Testis (tissue), 3 donors: ENCODE results near the gene USP44. TPM values are rescaled to one million over a fixed set of nuclear protein-coding genes. Genes with fewer than 3 reads are reported as not detected.

Experiments used
- DNase-seq: peaks from one replicate; pipeline ENCODE4 v3.0.0-alpha.2; 2019
- H3K27ac ChIP-seq, 2 donors: fragments of 200-600 bp; sonication (generic); one replicate each; pipeline ENCODE4 v1.5.1; 2019
- H3K27me3 ChIP-seq: fragments of 200-600 bp; sonication (generic); one replicate; pipeline ENCODE4 v1.5.1; 2019
- H3K36me3 ChIP-seq: fragments of 200-600 bp; sonication (generic); one replicate; pipeline ENCODE4 v1.5.1; 2017; ENCODE audit warnings: low read depth; ENCODE audit errors: missing control alignments
- H3K4me1 ChIP-seq: fragments of 200-600 bp; sonication (generic); one replicate; pipeline ENCODE4 v1.5.1; 2019
- H3K4me3 ChIP-seq, 2 donors: fragments of 200-600 bp; sonication (generic); one replicate each; pipeline ENCODE4 v1.5.1; 2017 to 2019
- H3K9me3 ChIP-seq: fragments of 200-600 bp; sonication (generic); one replicate; pipeline ENCODE4 v1.5.1; 2017
- CTCF ChIP-seq, 3 experiments: fragments of 450-650 bp in 2 of 3; fragments of 200-600 bp in 1 of 3; sonication (generic) in 1 of 3; IDR thresholded peaks; one replicate each; pipeline ENCODE4 v1.5.1; 2016 to 2019; ENCODE audit warnings: antibody characterized with exemption in 3 of 3, mild to moderate bottlenecking in 2 of 3, moderate library complexity in 1 of 3
- POLR2A ChIP-seq: fragments of 450-650 bp; IDR thresholded peaks from one replicate; pipeline ENCODE4 v1.6.1; 2017; ENCODE audit warnings: antibody characterized with exemption, mild to moderate bottlenecking, moderate library complexity
- WGBS, 2 donors: methylation state at CpG; one replicate each; pipeline ENCODE4 v1.1.5; 2018; 5-methylcytosine and 5-hydroxymethylcytosine counted together
- intact Hi-C: fragments of 100-400 bp; cut with DNase I; formaldehyde crosslinking; loops from one replicate; pipeline ENCODE4 v1.15.1; 2023; ENCODE audit warnings: low total_unique reads
- polyA plus RNA-seq: library from polyadenylated mRNA; stranded (reverse); fragments of 350-450 nt; fragmentation: Illumina TruSeq; extraction: RNeasy Lipid Tissue Mini Kit (QIAGEN cat#74804); gene quantifications from one replicate; pipeline ENCODE4 v1.2.3, GENCODE V29; 2014; ENCODE audit warnings: low read depth, low replicate concordance; ENCODE audit not compliant: insufficient read depth
- total RNA-seq, 2 donors: library from RNA; depleted of rRNA; stranded (reverse); fragments of >200 nt; gene quantifications; one replicate each; pipeline ENCODE4 v1.2.3, GENCODE V29; 2016

Gene USP44
- total and polyA plus RNA-seq, 3 donors from 2014 or later: 14.2 to 52.9 (median 22.4) TPM

GRCh38 chr12:95533985-95534384 is 17.3 kb downstream of the USP44 start:
- 54 to 64% methylated on average over 4 of the region's 4 CpGs for WGBS, 2 donors

DNA sequence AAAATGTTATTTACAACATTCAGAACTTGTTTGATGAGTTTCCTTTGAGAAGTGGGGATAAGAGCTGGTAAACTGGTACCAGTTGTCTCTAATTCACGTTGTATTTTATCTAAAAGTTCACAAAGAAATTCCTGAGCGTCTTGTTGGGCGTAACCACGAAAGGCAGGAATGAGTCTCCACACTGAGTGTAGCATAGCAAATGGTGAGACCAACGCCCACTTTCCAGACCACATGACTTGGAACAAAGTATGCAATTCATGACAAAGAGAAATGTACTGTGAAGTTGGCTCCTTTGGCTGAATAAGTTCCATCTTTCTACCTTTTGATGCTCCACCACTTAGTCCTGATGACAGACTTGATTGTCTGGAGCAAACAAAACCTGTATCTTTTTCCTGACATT is 18.4 kb downstream of the USP44 start:
- WGBS, 2 donors: 67 to 69% methylated on average over 5 of the region's 5 CpGs
- no peaks in the 10 kb centered on the region for H3K9me3 ChIP-seq
- no peak for TF ChIP-seq CTCF (IDR thresholded peaks at IDR 0.05)
- TF ChIP-seq POLR2A: no peak
- intact Hi-C loops: loop anchor here (10.0 kb wide), 1 partner anchor 418 kb away; no protein-coding TSS in a partner anchor
- H3K27ac ChIP-seq: no peak overlapping the region
- no peaks in the 10 kb centered on the region for H3K4me1 ChIP-seq
- no peaks in the 10 kb centered on the region for H3K27me3 ChIP-seq
- H3K4me3 ChIP-seq: no peak overlapping the region
- no peaks in the 10 kb centered on the region for H3K36me3 ChIP-seq
- DNase-seq: no peak

More at GRCh38 chr12:95533985-95534384, 17.3 kb downstream of the USP44 start:
- no peak overlapping the region for H3K4me3 ChIP-seq
- intact Hi-C loops: loop anchor here (10.0 kb wide), 1 partner anchor 419 kb away; no protein-coding TSS in a partner anchor
- no peaks in the 10 kb centered on the region for H3K9me3 ChIP-seq
- H3K27ac ChIP-seq: no peak overlapping the region
- TF ChIP-seq POLR2A (no peak), CTCF (IDR thresholded peaks at IDR 0.05) (no peak)
- DNase-seq: no peak
- H3K36me3 ChIP-seq: no peaks in the 10 kb centered on the region
- H3K27me3 ChIP-seq: no peaks in the 10 kb centered on the region
- H3K4me1 ChIP-seq: no peaks in the 10 kb centered on the region

GRCh38 chr12:95529693-95530225 is 21.5 kb downstream of the USP44 start:
- intact Hi-C loops: loop anchor here (10.0 kb wide), 1 partner anchor 415 kb away; no protein-coding TSS in a partner anchor
- Histone ChIP-seq H3K9me3 (no peaks in the 10 kb centered on the region), H3K27me3 (no peaks in the 10 kb centered on the region), H3K27ac (no peak overlapping the region), H3K4me1 (no peaks in the 10 kb centered on the region), H3K4me3 (no peak overlapping the region), H3K36me3 (no peaks in the 10 kb centered on the region)
- WGBS, 2 donors: 93 to 94% methylated on average over 4 of the region's 4 CpGs
- no peak for DNase-seq
- TF ChIP-seq CTCF (IDR thresholded peaks at IDR 0.05): no peak
- TF ChIP-seq POLR2A: no peak

DNA sequence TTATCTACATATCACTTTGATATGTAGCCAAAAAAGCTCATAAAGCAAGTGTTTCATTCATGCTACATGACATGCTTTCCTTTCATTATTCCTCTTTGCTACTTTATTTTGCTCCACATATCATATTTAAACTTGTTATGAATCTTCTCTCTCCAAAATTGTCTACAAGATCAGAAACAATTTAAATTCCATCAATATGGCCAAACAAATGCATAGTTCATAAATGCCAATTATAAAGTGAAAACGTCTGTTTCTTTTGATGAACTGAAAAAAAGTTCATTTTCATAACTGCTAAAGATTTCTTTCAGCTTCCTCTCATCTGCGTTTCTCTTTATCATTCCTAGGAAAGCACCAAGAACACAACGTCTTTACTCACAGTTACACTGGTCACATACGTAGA is 22.8 kb downstream of the USP44 start:
- intact Hi-C loops: no loop called here
- Histone ChIP-seq H3K27ac (no peak overlapping the region), H3K27me3 (no peaks in the 10 kb centered on the region), H3K4me1 (no peaks in the 10 kb centered on the region), H3K4me3 (no peak overlapping the region), H3K36me3 (no peaks in the 10 kb centered on the region), H3K9me3 (no peaks in the 10 kb centered on the region)
- 30 to 49% methylated on average over 4 of the region's 4 CpGs for WGBS, 2 donors
- TF ChIP-seq POLR2A: no peak
- DNase-seq: no peak

DNA sequence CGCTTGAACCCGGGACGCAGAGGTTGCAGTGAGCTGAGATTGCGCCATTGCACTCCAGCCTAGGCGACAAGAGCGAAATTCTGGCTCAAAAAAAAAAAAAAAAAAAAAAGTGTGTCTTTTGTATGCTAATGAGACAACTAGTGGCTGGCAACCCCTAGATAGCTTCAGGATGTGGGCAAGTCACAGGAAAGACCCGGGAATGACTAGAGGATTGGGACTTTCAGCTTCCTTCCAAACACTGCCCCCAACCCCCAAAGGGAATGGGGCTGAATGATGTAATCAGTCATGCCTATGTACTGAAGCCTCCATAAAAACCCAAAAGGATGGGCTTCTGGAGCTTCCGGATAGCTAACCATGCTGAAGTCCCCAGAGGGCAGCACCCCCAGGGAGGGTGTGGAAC is 28.6 kb downstream of the USP44 start:
- TF ChIP-seq POLR2A: no peak
- Histone ChIP-seq H3K27me3 (no peaks in the 10 kb centered on the region), H3K9me3 (no peaks in the 10 kb centered on the region), H3K27ac (no peak overlapping the region), H3K36me3 (no peaks in the 10 kb centered on the region), H3K4me3 (no peak overlapping the region), H3K4me1 (no peaks in the 10 kb centered on the region)
- no peak for DNase-seq
- intact Hi-C loops: no loop called here
- WGBS, 2 donors: 91 to 92% methylated on average over 8 of the region's 8 CpGs

DNA sequence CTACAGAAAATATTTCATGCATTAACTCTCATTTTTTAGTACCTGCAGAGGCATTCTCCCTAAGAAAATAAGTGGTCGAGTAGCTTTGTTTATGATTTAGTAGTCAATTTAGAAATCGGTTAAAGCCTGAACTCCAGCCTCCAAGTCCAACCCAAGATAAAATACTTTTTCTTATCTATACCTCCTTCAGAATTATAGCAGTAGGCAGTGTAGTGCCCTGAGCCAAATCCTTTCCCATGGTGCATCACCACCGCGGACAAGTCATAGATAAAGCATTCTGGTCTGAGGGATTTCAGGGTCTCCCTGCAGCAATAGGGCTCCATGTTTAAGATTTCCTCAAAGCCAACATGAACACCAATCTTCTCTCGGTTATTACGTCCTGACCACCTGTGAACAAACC is 30.5 kb downstream of the USP44 start:
- 87 to 89% methylated on average over 6 of the region's 6 CpGs for WGBS, 2 donors
- intact Hi-C loops: no loop called here
- Histone ChIP-seq H3K9me3 (no peaks in the 10 kb centered on the region), H3K27ac (no peak overlapping the region), H3K4me1 (no peaks in the 10 kb centered on the region), H3K27me3 (no peaks in the 10 kb centered on the region), H3K36me3 (no peaks in the 10 kb centered on the region), H3K4me3 (no peak overlapping the region)
- TF ChIP-seq CTCF (IDR thresholded peaks at IDR 0.05): no peak
- no peak for TF ChIP-seq POLR2A
- DNase-seq: no peak
